Trophoblast cell (in vitro differentiated cells and primary cell): ENCODE data around the gene RASAL2.

Experiments
- DNase-seq, 2 donors: peaks; one replicate each; pipeline ENCODE4 v3.0.0-alpha.2; 2016
- H2AFZ ChIP-seq: 2 replicates; pipeline ENCODE4 v1.6.1; 2013; ENCODE audit warnings: low read length, moderate library complexity, mild to moderate bottlenecking; ENCODE audit not compliant: insufficient read depth, poor library complexity
- H2AK5ac ChIP-seq: 2 replicates; pipeline ENCODE4 v1.6.1; 2013; ENCODE audit warnings: mild to moderate bottlenecking, low read length
- H2BK120ac ChIP-seq: 2 replicates; pipeline ENCODE4 v1.6.1; 2013; ENCODE audit warnings: low read length, mild to moderate bottlenecking, moderate library complexity; ENCODE audit not compliant: insufficient read depth, poor library complexity
- H2BK12ac ChIP-seq: 2 replicates; pipeline ENCODE4 v1.6.1; 2013; ENCODE audit warnings: mild to moderate bottlenecking, low read length, moderate library complexity
- H2BK5ac ChIP-seq: 2 replicates; pipeline ENCODE4 v1.6.1; 2013; ENCODE audit warnings: low read length, low read depth, moderate library complexity, mild to moderate bottlenecking; ENCODE audit not compliant: poor library complexity
- H3K14ac ChIP-seq: 2 replicates; pipeline ENCODE4 v1.6.1; 2013; ENCODE audit warnings: mild to moderate bottlenecking, low read length
- H3K18ac ChIP-seq: 2 replicates; pipeline ENCODE4 v1.6.1; 2013; ENCODE audit warnings: mild to moderate bottlenecking, low read length
- H3K23ac ChIP-seq: 2 replicates; pipeline ENCODE4 v1.6.1; 2013; ENCODE audit warnings: low read length
- H3K27ac ChIP-seq: 2 replicates; pipeline ENCODE4 v1.5.1; 2013; ENCODE audit warnings: low read depth, mild to moderate bottlenecking, inconsistent platforms, low read length, moderate library complexity
- H3K27me3 ChIP-seq: 2 replicates; pipeline ENCODE4 v1.6.1; 2013; ENCODE audit warnings: inconsistent platforms, mild to moderate bottlenecking, low read length, moderate library complexity; ENCODE audit not compliant: insufficient read depth
- H3K36me3 ChIP-seq, 2 experiments: 1 replicate in 1 of 2; 2 replicates in 1 of 2; pipeline ENCODE4 v1.6.1; 2013; ENCODE audit warnings: low read length in 2 of 2, mild to moderate bottlenecking in 2 of 2, moderate library complexity in 1 of 2; ENCODE audit not compliant: insufficient read depth in 2 of 2, control insufficient read depth in 1 of 2
- H3K4ac ChIP-seq: 2 replicates; pipeline ENCODE4 v1.6.1; 2013; ENCODE audit warnings: low read depth, mild to moderate bottlenecking, low read length, moderate library complexity
- H3K4me1 ChIP-seq, 2 experiments: 1 replicate in 1 of 2; 2 replicates in 1 of 2; pipeline ENCODE4 v1.6.1; 2013; ENCODE audit warnings: low read length in 2 of 2, mild to moderate bottlenecking in 2 of 2, moderate library complexity in 1 of 2; ENCODE audit not compliant: insufficient read depth in 2 of 2, control insufficient read depth in 1 of 2
- H3K4me2 ChIP-seq: 2 replicates; pipeline ENCODE4 v1.6.1; 2013; ENCODE audit warnings: inconsistent platforms, mild to moderate bottlenecking, low read length, moderate library complexity
- H3K4me3 ChIP-seq: 2 replicates; pipeline ENCODE4 v1.5.1; 2013; ENCODE audit warnings: mild to moderate bottlenecking, low read depth, low read length, inconsistent platforms
- H3K79me1 ChIP-seq: one replicate; pipeline ENCODE4 v1.6.1; 2013; ENCODE audit warnings: low read length
- H3K79me2 ChIP-seq: 2 replicates; pipeline ENCODE4 v1.6.1; 2013; ENCODE audit warnings: low read length, mild to moderate bottlenecking; ENCODE audit not compliant: control insufficient read depth, insufficient read depth, poor library complexity
- H3K9ac ChIP-seq: 2 replicates; pipeline ENCODE4 v1.6.1; 2013; ENCODE audit warnings: mild to moderate bottlenecking, low read length
- H3K9me3 ChIP-seq: 2 replicates; pipeline ENCODE4 v1.6.1; 2013; ENCODE audit warnings: low read depth, mild to moderate bottlenecking, control low read depth, inconsistent platforms, low read length; ENCODE audit not compliant: insufficient read depth
- H4K12ac ChIP-seq: 2 replicates; pipeline ENCODE4 v1.6.1; 2013; ENCODE audit warnings: low read depth, mild to moderate bottlenecking, low read length, moderate library complexity
- H4K8ac ChIP-seq: 2 replicates; pipeline ENCODE4 v1.6.1; 2013; ENCODE audit warnings: low read depth, mild to moderate bottlenecking, low read length, moderate library complexity
- H4K91ac ChIP-seq: one replicate; pipeline ENCODE4 v1.6.1; 2013; ENCODE audit warnings: low read depth, mild to moderate bottlenecking, low read length, moderate library complexity
- WGBS: extraction: QIAGEN DNeasy Blood & Tissue Kit; methylation state at CpG from one replicate; pipeline ENCODE4 v1.1.7; 2013; ENCODE audit warnings: missing lambda C conversion rate; ENCODE audit not compliant: insufficient read length, insufficient coverage; ENCODE audit errors: extremely low coverage; 5-methylcytosine and 5-hydroxymethylcytosine counted together

The RASAL2 gene

GRCh38 chr1:178273707-178274410 is 180.0 kb downstream of the RASAL2 start:
- no peak overlapping the region for H3K14ac ChIP-seq
- no peak overlapping the region for H3K4ac ChIP-seq
- H3K4me2 ChIP-seq = no peak overlapping the region
- H4K91ac ChIP-seq = no peak overlapping the region
- H2BK5ac ChIP-seq = no peak overlapping the region
- no peak overlapping the region for H4K8ac ChIP-seq
- no peaks in the 10 kb centered on the region for H3K27me3 ChIP-seq
- H3K9ac ChIP-seq = no peak overlapping the region
- H4K12ac ChIP-seq = no peak overlapping the region
- no peak overlapping the region for H3K27ac ChIP-seq
- peaks cover 0 to 2% of the 10 kb centered on the region in 2 experiments for H3K36me3 ChIP-seq
- H3K9me3 ChIP-seq = no peaks in the 10 kb centered on the region
- H3K4me1 ChIP-seq = peaks cover 8 to 13% of the 10 kb centered on the region in 2 experiments
- peaks cover 14% of the 10 kb centered on the region for H3K79me1 ChIP-seq
- no peak overlapping the region for H3K18ac ChIP-seq
- H3K79me2 ChIP-seq = peaks cover 3% of the 10 kb centered on the region
- WGBS = no CpG with 5 or more reads among the region's 6 CpGs
- peak; percentile 11 to 80 for DNase-seq
- H2BK120ac ChIP-seq = no peak overlapping the region
- no peak overlapping the region for H3K4me3 ChIP-seq
- no peak overlapping the region for H2AK5ac ChIP-seq
- H2BK12ac ChIP-seq = no peak overlapping the region
- H3K23ac ChIP-seq = no peak overlapping the region
- H2AFZ ChIP-seq = no peak overlapping the region

GRCh38 chr1:178275049-178275448 is 181.1 kb downstream of the RASAL2 start:
- no peak overlapping the region for H2AFZ ChIP-seq
- H2BK120ac ChIP-seq = no peak overlapping the region
- H3K4ac ChIP-seq = peak overlapping the region; percentile 27
- no peak overlapping the region for H4K91ac ChIP-seq
- H4K12ac ChIP-seq = no peak overlapping the region
- H2AK5ac ChIP-seq = no peak overlapping the region
- no peak overlapping the region for H3K23ac ChIP-seq
- H2BK5ac ChIP-seq = no peak overlapping the region
- no peak overlapping the region for H2BK12ac ChIP-seq
- H3K79me2 ChIP-seq = peaks cover 2% of the 10 kb centered on the region
- no peak overlapping the region for H3K14ac ChIP-seq
- no peak overlapping the region for H4K8ac ChIP-seq
- no peaks in the 10 kb centered on the region for H3K27me3 ChIP-seq
- H3K27ac ChIP-seq = no peak overlapping the region
- no CpG with 5 or more reads among the region's 2 CpGs for WGBS
- peaks cover 9% of the 10 kb centered on the region for H3K79me1 ChIP-seq
- H3K4me1 ChIP-seq = peaks cover 6% of the 10 kb centered on the region in 2 experiments
- H3K9me3 ChIP-seq = no peaks in the 10 kb centered on the region
- DNase-seq = peak; percentile 48 to 58
- H3K36me3 ChIP-seq = peaks cover 0 to 2% of the 10 kb centered on the region in 2 experiments
- no peak overlapping the region for H3K4me3 ChIP-seq
- no peak overlapping the region for H3K4me2 ChIP-seq
- H3K9ac ChIP-seq = no peak overlapping the region
- no peak overlapping the region for H3K18ac ChIP-seq

GRCh38 chr1:178275553-178275952 is 181.6 kb downstream of the RASAL2 start:
- no peak overlapping the region for H3K4me3 ChIP-seq
- H3K27me3 ChIP-seq = no peaks in the 10 kb centered on the region
- H3K79me2 ChIP-seq = peaks cover 2% of the 10 kb centered on the region
- no peak overlapping the region for H3K4ac ChIP-seq
- DNase-seq = no peak
- no peak overlapping the region for H3K4me2 ChIP-seq
- no peaks in the 10 kb centered on the region for H3K9me3 ChIP-seq
- no peak overlapping the region for H4K8ac ChIP-seq
- H3K23ac ChIP-seq = no peak overlapping the region
- no peak overlapping the region for H3K18ac ChIP-seq
- no peak overlapping the region for H2BK120ac ChIP-seq
- peaks cover 9% of the 10 kb centered on the region for H3K79me1 ChIP-seq
- H2AK5ac ChIP-seq = no peak overlapping the region
- no peak overlapping the region for H2BK12ac ChIP-seq
- no peak overlapping the region for H2BK5ac ChIP-seq
- H3K4me1 ChIP-seq = peaks cover 6% of the 10 kb centered on the region in 2 experiments
- H3K27ac ChIP-seq = no peak overlapping the region
- WGBS = no CpG with 5 or more reads among the region's 2 CpGs
- no peak overlapping the region for H3K14ac ChIP-seq
- no peak overlapping the region for H3K9ac ChIP-seq
- no peak overlapping the region for H2AFZ ChIP-seq
- H4K12ac ChIP-seq = no peak overlapping the region
- H4K91ac ChIP-seq = no peak overlapping the region
- peaks cover 0 to 2% of the 10 kb centered on the region in 2 experiments for H3K36me3 ChIP-seq

- WGBS = no CpG with 5 or more reads among the region's 4 CpGs
- no peak overlapping the region for H3K23ac ChIP-seq
- peak overlapping the region; percentile 45 for H2AFZ ChIP-seq
- H4K8ac ChIP-seq = peak overlapping the region; percentile 80
- no peak overlapping the region for H3K4me2 ChIP-seq
- H3K4me1 ChIP-seq = peaks cover 4% of the 10 kb centered on the region in 2 experiments
- H3K9ac ChIP-seq = no peak overlapping the region
- H3K79me1 ChIP-seq = peaks cover 3% of the 10 kb centered on the region
- peak overlapping the region; percentile 82 for H2BK12ac ChIP-seq
- H3K18ac ChIP-seq = peak overlapping the region; percentile 29
- H3K79me2 ChIP-seq = no peaks in the 10 kb centered on the region
- no peak overlapping the region for H4K12ac ChIP-seq
- H3K27ac ChIP-seq = peak overlapping the region; percentile 96
- peak overlapping the region; percentile 79 for H2AK5ac ChIP-seq
- peak overlapping the region; percentile 94 for H2BK120ac ChIP-seq
- H2BK5ac ChIP-seq = peak overlapping the region; percentile 97
- H3K4me3 ChIP-seq = no peak overlapping the region
- H3K14ac ChIP-seq = peak overlapping the region; percentile 93
- DNase-seq = peak; percentile 1 to 44
- peak overlapping the region; percentile 95 for H4K91ac ChIP-seq
- no peaks in the 10 kb centered on the region for H3K9me3 ChIP-seq
- H3K27me3 ChIP-seq = no peaks in the 10 kb centered on the region
- H3K36me3 ChIP-seq = peaks cover 0 to 2% of the 10 kb centered on the region in 2 experiments
- peak overlapping the region; percentile 67 for H3K4ac ChIP-seq
Observed at GRCh38 chr1:178277793-178278530, 184.1 kb downstream of the RASAL2 start.
